Hematopoietic multipotent progenitor cell treated with erythropoietin and hydrocortisone succinate and interleukin-3 and kit ligand, for 6 days (in vitro differentiated cells): ENCODE results near the gene HSD17B11.
"Not testable (repeated sequence)": the region's sequence is repeated elsewhere in the genome, so short reads cannot be mapped to it uniquely, and the experiment has no call there.

ENCODE experiments used
- DNase-seq: peaks from one replicate; pipeline ENCODE4 v3.0.0-alpha.2; 2015

Gene HSD17B11

GRCh38 chr4:87390891-87391575 lies at the start of gene HSD17B11:
HSD17B11 (minus strand) TSS chr4:87391188; CDS start chr4:87391070, 118 bp downstream.
- peak; percentile 99 for DNase-seq

- DNase-seq: no peak
Observed at GRCh38 chr4:87433342-87433741, 42.4 kb upstream of the HSD17B11 start.

GRCh38 chr4:87430038-87430437 lies 39.0 kb upstream of the HSD17B11 start:
- no peak for DNase-seq

GRCh38 chr4:87428979-87429378 lies 38.0 kb upstream of the HSD17B11 start:
- DNase-seq: no peak

GRCh38 chr4:87427518-87427868 lies 36.5 kb upstream of the HSD17B11 start:
- no peak for DNase-seq

GRCh38 chr4:87426865-87427517 lies 36.0 kb upstream of the HSD17B11 start:
- no peak for DNase-seq

GRCh38 chr4:87425711-87426110 lies 34.7 kb upstream of the HSD17B11 start:
- no peak for DNase-seq

GRCh38 chr4:87424099-87424543 lies 33.1 kb upstream of the HSD17B11 start:
- not testable (repeated sequence) for DNase-seq

- DNase-seq: peak; percentile 76
Observed at GRCh38 chr4:87423317-87424098, 32.5 kb upstream of the HSD17B11 start.

- DNase-seq: peak; percentile 97
Observed at GRCh38 chr4:87422104-87423052, 31.4 kb upstream of the HSD17B11 start, which contains the start of gene NUDT9. NUDT9 (plus strand) TSS chr4:87422573; CDS start chr4:87422906, 333 bp downstream.

- DNase-seq: no peak
Observed at GRCh38 chr4:87420276-87420830, 29.4 kb upstream of the HSD17B11 start.

GRCh38 chr4:87419578-87420249 lies 28.7 kb upstream of the HSD17B11 start:
- DNase-seq: no peak

GRCh38 chr4:87418410-87418809 lies 27.4 kb upstream of the HSD17B11 start:
- DNase-seq: not testable (repeated sequence)

- DNase-seq: no peak
Observed at GRCh38 chr4:87416965-87417364, 26.0 kb upstream of the HSD17B11 start.

- DNase-seq: no peak
Observed at GRCh38 chr4:87414816-87415215, 23.8 kb upstream of the HSD17B11 start.

GRCh38 chr4:87410679-87411078 lies 19.7 kb upstream of the HSD17B11 start:
- DNase-seq: no peak

- DNase-seq: no peak
Observed at GRCh38 chr4:87410157-87410556, 19.2 kb upstream of the HSD17B11 start.

- no peak for DNase-seq
Observed at GRCh38 chr4:87409420-87409939, 18.5 kb upstream of the HSD17B11 start.

- DNase-seq: not testable (repeated sequence)
Observed at GRCh38 chr4:87406902-87407301, 15.9 kb upstream of the HSD17B11 start.

- peak; percentile 34 for DNase-seq
Observed at GRCh38 chr4:87406462-87406861, 15.5 kb upstream of the HSD17B11 start.

GRCh38 chr4:87405211-87405820 lies 14.3 kb upstream of the HSD17B11 start:
- no peak for DNase-seq
